ENCODE measurements around the gene PDE4D. TPM values are rescaled to one million over a fixed set of nuclear protein-coding genes. Genes with fewer than 3 reads are reported as not detected.

The PDE4D gene
- total RNA-seq, 1 donor from 2014 or later = 28.2 TPM

DNA sequence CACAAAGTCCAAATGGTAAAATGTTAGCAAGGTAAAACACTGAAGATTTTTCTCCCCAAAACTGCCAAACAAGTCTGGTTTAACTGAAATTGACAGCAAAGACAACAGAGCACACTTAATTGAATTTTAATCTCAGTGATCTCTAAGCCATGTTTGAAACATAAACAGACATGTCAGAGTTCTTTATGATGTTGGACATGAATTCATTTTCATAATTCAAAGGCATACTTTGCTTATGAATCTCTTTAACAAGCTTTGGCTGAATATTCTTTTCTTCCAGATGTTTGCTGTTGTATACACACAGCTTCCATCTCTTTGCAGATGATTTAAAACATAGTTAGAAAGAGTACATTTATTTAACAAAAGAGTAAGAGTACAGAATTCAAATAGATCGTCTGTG lies 801.6 kb downstream of the PDE4D start:
- TF ChIP-seq, protein P1, sequence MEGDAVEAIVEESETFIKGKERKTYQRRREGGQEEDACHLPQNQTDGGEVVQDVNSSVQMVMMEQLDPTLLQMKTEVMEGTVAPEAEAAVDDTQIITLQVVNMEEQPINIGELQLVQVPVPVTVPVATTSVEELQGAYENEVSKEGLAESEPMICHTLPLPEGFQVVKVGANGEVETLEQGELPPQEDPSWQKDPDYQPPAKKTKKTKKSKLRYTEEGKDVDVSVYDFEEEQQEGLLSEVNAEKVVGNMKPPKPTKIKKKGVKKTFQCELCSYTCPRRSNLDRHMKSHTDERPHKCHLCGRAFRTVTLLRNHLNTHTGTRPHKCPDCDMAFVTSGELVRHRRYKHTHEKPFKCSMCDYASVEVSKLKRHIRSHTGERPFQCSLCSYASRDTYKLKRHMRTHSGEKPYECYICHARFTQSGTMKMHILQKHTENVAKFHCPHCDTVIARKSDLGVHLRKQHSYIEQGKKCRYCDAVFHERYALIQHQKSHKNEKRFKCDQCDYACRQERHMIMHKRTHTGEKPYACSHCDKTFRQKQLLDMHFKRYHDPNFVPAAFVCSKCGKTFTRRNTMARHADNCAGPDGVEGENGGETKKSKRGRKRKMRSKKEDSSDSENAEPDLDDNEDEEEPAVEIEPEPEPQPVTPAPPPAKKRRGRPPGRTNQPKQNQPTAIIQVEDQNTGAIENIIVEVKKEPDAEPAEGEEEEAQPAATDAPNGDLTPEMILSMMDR (IDR thresholded peaks at IDR 0.05) = no peak
- ChIA-PET POLR2A (no interaction called here), CTCF (no interaction called here)
- DNase-seq (no peak), ATAC-seq (ENCODE audit: low read depth) (no peak)
- Mint-ChIP-seq H3K4me1 (no peaks in the 10 kb centered on the region), H3K36me3 (ENCODE audit: low read depth) (no peaks in the 10 kb centered on the region), H3K27ac (no peak overlapping the region), H3K27me3 (no peaks in the 10 kb centered on the region), H3K9me3 (no peaks in the 10 kb centered on the region), H3K4me3 (no peak overlapping the region)
- intact Hi-C loops (cut with micrococcal nuclease) = no loop called here

DNA sequence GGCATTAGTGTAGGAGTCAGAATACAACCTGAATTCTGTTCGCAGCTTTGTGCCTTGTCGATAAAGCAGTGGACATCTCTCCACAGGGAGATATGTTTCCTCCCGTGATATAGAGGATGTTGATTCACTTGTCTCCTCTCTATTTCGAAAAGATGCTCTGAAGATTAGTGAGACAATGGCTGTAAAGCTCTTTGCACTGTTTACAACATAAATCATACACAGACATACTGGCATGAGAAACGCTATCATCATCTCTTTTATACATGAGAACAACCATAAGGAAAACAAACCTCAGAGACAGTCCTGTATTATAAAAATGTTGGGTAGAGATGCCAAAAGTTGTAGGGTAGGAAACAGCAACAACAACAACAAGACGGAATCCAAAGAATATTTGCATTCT lies 803.2 kb downstream of the PDE4D start:
- ChIA-PET POLR2A (no interaction called here), CTCF (no interaction called here)
- H3K9me3 Mint-ChIP-seq = no peaks in the 10 kb centered on the region
- no peak overlapping the region for H3K4me3 Mint-ChIP-seq
- H3K4me1 Mint-ChIP-seq = no peaks in the 10 kb centered on the region
- no peaks in the 10 kb centered on the region for H3K36me3 Mint-ChIP-seq (ENCODE audit: low read depth)
- ATAC-seq (ENCODE audit: low read depth) (no peak), DNase-seq (no peak)
- intact Hi-C loops (cut with micrococcal nuclease) = no loop called here
- TF ChIP-seq, protein P1 (IDR thresholded peaks at IDR 0.05) = no peak
- no peak overlapping the region for H3K27ac Mint-ChIP-seq
- no peaks in the 10 kb centered on the region for H3K27me3 Mint-ChIP-seq

DNA sequence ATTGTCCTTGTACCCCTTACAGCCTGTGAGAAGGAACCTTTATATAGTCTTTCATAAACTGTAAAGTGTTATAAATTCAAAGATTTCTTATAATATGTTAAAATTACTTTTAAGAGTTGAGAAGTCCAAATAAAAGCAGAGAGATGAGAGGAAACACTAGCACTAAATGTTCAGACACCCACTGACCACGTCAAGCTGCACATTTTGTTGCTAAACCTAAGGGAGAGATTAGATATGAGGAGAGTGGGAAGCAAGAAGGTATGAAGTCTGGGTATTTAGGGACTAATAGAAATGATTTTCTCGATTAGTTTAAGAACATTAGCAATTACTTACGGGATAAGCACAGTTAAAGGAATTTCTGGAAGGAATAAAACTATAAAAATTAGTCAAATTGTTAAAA lies 803.8 kb downstream of the PDE4D start:
- no peaks in the 10 kb centered on the region for H3K36me3 Mint-ChIP-seq (ENCODE audit: low read depth)
- intact Hi-C loops (cut with micrococcal nuclease) = no loop called here
- DNase-seq (no peak), ATAC-seq (ENCODE audit: low read depth) (no peak)
- H3K27me3 Mint-ChIP-seq = no peaks in the 10 kb centered on the region
- ChIA-PET CTCF (no interaction called here), POLR2A (no interaction called here)
- H3K27ac Mint-ChIP-seq = no peak overlapping the region
- TF ChIP-seq, protein P1 (IDR thresholded peaks at IDR 0.05) = no peak
- no peaks in the 10 kb centered on the region for H3K4me1 Mint-ChIP-seq
- no peaks in the 10 kb centered on the region for H3K9me3 Mint-ChIP-seq
- no peak overlapping the region for H3K4me3 Mint-ChIP-seq

DNA sequence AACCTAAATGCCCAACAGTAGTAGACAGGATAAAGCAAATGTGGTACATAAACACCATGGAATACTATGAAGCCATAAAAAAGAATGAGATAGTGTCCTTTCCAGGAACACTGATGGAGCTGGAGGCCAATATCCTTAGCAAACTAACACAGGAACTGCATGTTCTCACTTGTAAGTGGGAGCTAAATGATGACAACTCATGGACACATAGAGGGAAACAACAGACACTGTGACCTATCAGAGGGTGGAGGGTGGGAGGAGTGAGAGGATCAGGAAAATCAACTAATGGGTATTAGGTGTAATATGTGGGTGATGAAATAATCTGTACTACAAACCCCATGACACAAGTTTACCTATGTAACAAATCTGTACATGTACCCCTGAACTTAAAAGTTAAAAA lies 805.0 kb downstream of the PDE4D start:
- no peak for ATAC-seq (ENCODE audit: low read depth)
- TF ChIP-seq, protein P1 (IDR thresholded peaks at IDR 0.05) = no peak
- ChIA-PET POLR2A (no interaction called here), CTCF (no interaction called here)
- DNase-seq = no peak
- intact Hi-C loops (cut with micrococcal nuclease) = no loop called here
- Mint-ChIP-seq H3K9me3 (no peaks in the 10 kb centered on the region), H3K4me3 (no peak overlapping the region), H3K36me3 (ENCODE audit: low read depth) (no peaks in the 10 kb centered on the region), H3K27me3 (no peaks in the 10 kb centered on the region), H3K4me1 (no peaks in the 10 kb centered on the region), H3K27ac (no peak overlapping the region)

DNA sequence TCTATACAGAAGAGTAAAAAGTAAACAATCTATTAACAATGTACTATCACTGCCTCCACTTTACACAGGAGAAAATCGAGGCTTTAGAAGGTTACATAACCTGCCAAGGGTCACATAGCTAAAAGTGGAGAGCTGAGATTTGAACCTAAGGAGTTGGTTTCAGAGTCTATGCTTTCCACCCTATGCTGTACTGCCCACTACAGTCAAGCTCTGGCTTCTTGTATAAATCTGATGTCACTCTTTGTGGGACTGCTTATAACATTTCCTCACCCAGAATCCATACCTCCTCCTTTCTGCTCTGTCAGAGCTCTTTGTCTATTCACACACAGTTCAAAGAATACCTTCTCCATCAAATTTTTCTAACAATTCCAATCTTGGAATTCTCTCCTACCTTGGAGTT lies 807.5 kb downstream of the PDE4D start:
- TF ChIP-seq, protein P1 (IDR thresholded peaks at IDR 0.05) = no peak
- intact Hi-C loops (cut with micrococcal nuclease) = no loop called here
- CTCF ChIA-PET = no interaction called here
- ATAC-seq (ENCODE audit: low read depth) (no peak), DNase-seq (no peak)
- no peaks in the 10 kb centered on the region for H3K9me3 Mint-ChIP-seq
- POLR2A ChIA-PET = no interaction called here
- no peaks in the 10 kb centered on the region for H3K36me3 Mint-ChIP-seq (ENCODE audit: low read depth)
- no peak overlapping the region for H3K27ac Mint-ChIP-seq
- H3K4me1 Mint-ChIP-seq = no peaks in the 10 kb centered on the region
- H3K27me3 Mint-ChIP-seq = no peaks in the 10 kb centered on the region
- H3K4me3 Mint-ChIP-seq = no peak overlapping the region
